ENCODE data around the gene SLC25A21.

SLC25A21 gene

GRCh38 chr14:37143475-37143874 lies 28.9 kb downstream of the SLC25A21 start:
- no peak for DNase-seq
- no peak for ATAC-seq

GRCh38 chr14:37142835-37143401 lies 29.5 kb downstream of the SLC25A21 start:
- ATAC-seq (no peak), DNase-seq (no peak)

GRCh38 chr14:37140176-37140575 lies 32.2 kb downstream of the SLC25A21 start:
- no peak for ATAC-seq
- no peak for DNase-seq

GRCh38 chr14:37139710-37140109 lies 32.7 kb downstream of the SLC25A21 start:
- no peak for DNase-seq

GRCh38 chr14:37138898-37139297 lies 33.5 kb downstream of the SLC25A21 start:
- no peak for ATAC-seq
- DNase-seq = no peak

More at GRCh38 chr14:37139710-37140109, 32.7 kb downstream of the SLC25A21 start:
- ATAC-seq = no peak

GRCh38 chr14:37133284-37133913 lies 39.0 kb downstream of the SLC25A21 start:
- DNase-seq = no peak
- ATAC-seq = no peak

GRCh38 chr14:37131205-37131604 lies 41.2 kb downstream of the SLC25A21 start:
- DNase-seq = no peak
- ATAC-seq = no peak

- DNase-seq (no peak), ATAC-seq (no peak)
These were observed 43.4 kb downstream of the SLC25A21 start for GRCh38 chr14:37129047-37129446.

- ATAC-seq (no peak), DNase-seq (no peak)
These were observed 47.8 kb downstream of the SLC25A21 start for GRCh38 chr14:37124614-37125013.

- no peak for ATAC-seq
These were observed 49.3 kb downstream of the SLC25A21 start for GRCh38 chr14:37122919-37123639.

GRCh38 chr14:37122288-37122687 lies 50.1 kb downstream of the SLC25A21 start:
- DNase-seq = no peak
- ATAC-seq = no peak

More at GRCh38 chr14:37122919-37123639, 49.3 kb downstream of the SLC25A21 start:
- no peak for DNase-seq

- DNase-seq (no peak), ATAC-seq (no peak)
These were observed 53.6 kb downstream of the SLC25A21 start for GRCh38 chr14:37118673-37119366.

GRCh38 chr14:37116933-37117849 lies 55.2 kb downstream of the SLC25A21 start:
- ATAC-seq (no peak), DNase-seq (no peak)

GRCh38 chr14:37115406-37115805 lies 57.0 kb downstream of the SLC25A21 start:
- ATAC-seq (no peak), DNase-seq (no peak)

GRCh38 chr14:37114559-37114958 lies 57.8 kb downstream of the SLC25A21 start:
- ATAC-seq = no peak
- DNase-seq = no peak

- DNase-seq (no peak), ATAC-seq (no peak)
These were observed 58.4 kb downstream of the SLC25A21 start for GRCh38 chr14:37114002-37114401.

GRCh38 chr14:37098132-37098531 lies 74.3 kb downstream of the SLC25A21 start:
- ATAC-seq = no peak

GRCh38 chr14:37094502-37094901 lies 77.9 kb downstream of the SLC25A21 start:
- DNase-seq (no peak), ATAC-seq (no peak)

More at GRCh38 chr14:37098132-37098531, 74.3 kb downstream of the SLC25A21 start:
- no peak for DNase-seq

GRCh38 chr14:37093364-37093763 lies 79.0 kb downstream of the SLC25A21 start:
- no peak for ATAC-seq

GRCh38 chr14:37091651-37092050 lies 80.8 kb downstream of the SLC25A21 start:
- ATAC-seq (no peak), DNase-seq (no peak)

More at GRCh38 chr14:37093364-37093763, 79.0 kb downstream of the SLC25A21 start:
- DNase-seq = no peak

GRCh38 chr14:37090026-37090425 lies 82.4 kb downstream of the SLC25A21 start:
- DNase-seq = no peak
- ATAC-seq = no peak

- DNase-seq = no peak
- ATAC-seq = no peak
These were observed 83.0 kb downstream of the SLC25A21 start for GRCh38 chr14:37089410-37089809.

All from stimulated activated naive CD8-positive, alpha-beta T cell treated with anti-CD3 and anti-CD28 coated beads, Interleukin-15, Interleukin-2, amounts not matched to agents 100 U/mL and 50 U/mL, for 24 hours (primary cell).